ENCODE results near the gene CTIF. TPM values are rescaled to one million over a fixed set of nuclear protein-coding genes. Genes with fewer than 3 reads are reported as not detected.

CTIF gene
- polyA plus RNA-seq, 1 donor from 2014 or later, result 50.2 TPM

GRCh38 chr18:48530399-48531081 is 8.3 kb upstream of the CTIF start:
- no peaks in the 10 kb centered on the region for H3K9me2 ChIP-seq (ENCODE audit: insufficient read depth, low read length)
- H3K4me3 ChIP-seq (ENCODE audit: low read length), result no peak overlapping the region
- H3K9ac ChIP-seq (ENCODE audit: low read length), result no peak overlapping the region
- TF ChIP-seq CTCF (IDR thresholded peaks at IDR 0.05; ENCODE audit: poor library complexity, severe bottlenecking), result no peak
- no peak for TF ChIP-seq EZH2 (IDR thresholded peaks at IDR 0.05; ENCODE audit: borderline replicate concordance, insufficient read depth, low read length, poor library complexity, severe bottlenecking)
- no peak for TF ChIP-seq POLR2AphosphoS5 (IDR thresholded peaks at IDR 0.05)
- TF ChIP-seq RAD21 (conservative IDR thresholded peaks at IDR 0.05), result no peak
- no peak for TF ChIP-seq EP300 (conservative IDR thresholded peaks at IDR 0.05; ENCODE audit: poor library complexity, severe bottlenecking)
- no peak for TF ChIP-seq TAF1 (IDR thresholded peaks at IDR 0.05; ENCODE audit: low read depth)
- no peak for TF ChIP-seq SMC3 (conservative IDR thresholded peaks at IDR 0.05; ENCODE audit: poor library complexity)
- no peak for TF ChIP-seq REST (IDR thresholded peaks at IDR 0.05; ENCODE audit: borderline replicate concordance)
- no peak for TF ChIP-seq MXI1 (conservative IDR thresholded peaks at IDR 0.05; ENCODE audit: poor library complexity, severe bottlenecking)
- H3F3A ChIP-seq (ENCODE audit: insufficient read depth, low read length, poor library complexity, severe bottlenecking), result no peaks in the 10 kb centered on the region
- H4K20me1 ChIP-seq (ENCODE audit: insufficient read depth), result no peaks in the 10 kb centered on the region
- no peaks in the 10 kb centered on the region for H3K79me2 ChIP-seq (replicated peaks; ENCODE audit: insufficient read depth, low read length)
- no peaks in the 10 kb centered on the region for H3K36me3 ChIP-seq (ENCODE audit: insufficient read depth, low read length)
- H2AFZ ChIP-seq (ENCODE audit: low read depth, low read length), result no peak overlapping the region
- H3K27me3 ChIP-seq (ENCODE audit: insufficient read depth, low read depth, low read length), result no peaks in the 10 kb centered on the region
- no peak overlapping the region for H3K27ac ChIP-seq (ENCODE audit: low read length)
- no peaks in the 10 kb centered on the region for H3K9me3 ChIP-seq (ENCODE audit: low read length)
- H3K4me2 ChIP-seq (ENCODE audit: low read length), result no peak overlapping the region

GRCh38 chr18:48531082-48531403 is 7.8 kb upstream of the CTIF start:
- H3K27ac ChIP-seq (ENCODE audit: low read length), result no peak overlapping the region

More at GRCh38 chr18:48531082-48531403, 7.8 kb upstream of the CTIF start:
- H3K9me2 ChIP-seq (ENCODE audit: insufficient read depth, low read length), result no peaks in the 10 kb centered on the region
- H4K20me1 ChIP-seq (ENCODE audit: insufficient read depth), result no peaks in the 10 kb centered on the region
- H3K4me2 ChIP-seq (ENCODE audit: low read length), result no peak overlapping the region
- no peak overlapping the region for H2AFZ ChIP-seq (ENCODE audit: low read depth, low read length)
- no peaks in the 10 kb centered on the region for H3K79me2 ChIP-seq (replicated peaks; ENCODE audit: insufficient read depth, low read length)
- no peaks in the 10 kb centered on the region for H3K27me3 ChIP-seq (ENCODE audit: insufficient read depth, low read depth, low read length)
- no peak for TF ChIP-seq TAF1 (IDR thresholded peaks at IDR 0.05; ENCODE audit: low read depth)
- no peak for TF ChIP-seq RAD21 (conservative IDR thresholded peaks at IDR 0.05)
- TF ChIP-seq POLR2AphosphoS5 (IDR thresholded peaks at IDR 0.05), result no peak
- no peak for TF ChIP-seq REST (IDR thresholded peaks at IDR 0.05; ENCODE audit: borderline replicate concordance)
- no peak for TF ChIP-seq CTCF (IDR thresholded peaks at IDR 0.05; ENCODE audit: poor library complexity, severe bottlenecking)
- TF ChIP-seq MXI1 (conservative IDR thresholded peaks at IDR 0.05; ENCODE audit: poor library complexity, severe bottlenecking), result no peak
- no peak for TF ChIP-seq SMC3 (conservative IDR thresholded peaks at IDR 0.05; ENCODE audit: poor library complexity)
- no peak for TF ChIP-seq EZH2 (IDR thresholded peaks at IDR 0.05; ENCODE audit: borderline replicate concordance, insufficient read depth, low read length, poor library complexity, severe bottlenecking)
- no peak for TF ChIP-seq EP300 (conservative IDR thresholded peaks at IDR 0.05; ENCODE audit: poor library complexity, severe bottlenecking)
- H3K9ac ChIP-seq (ENCODE audit: low read length), result no peak overlapping the region
- no peaks in the 10 kb centered on the region for H3K9me3 ChIP-seq (ENCODE audit: low read length)
- no peaks in the 10 kb centered on the region for H3F3A ChIP-seq (ENCODE audit: insufficient read depth, low read length, poor library complexity, severe bottlenecking)
- H3K36me3 ChIP-seq (ENCODE audit: insufficient read depth, low read length), result no peaks in the 10 kb centered on the region
- H3K4me3 ChIP-seq (ENCODE audit: low read length), result no peak overlapping the region

All from neural cell (in vitro differentiated cells).